Measurements from ENCODE around the gene SOST.

Gene SOST

DNA sequence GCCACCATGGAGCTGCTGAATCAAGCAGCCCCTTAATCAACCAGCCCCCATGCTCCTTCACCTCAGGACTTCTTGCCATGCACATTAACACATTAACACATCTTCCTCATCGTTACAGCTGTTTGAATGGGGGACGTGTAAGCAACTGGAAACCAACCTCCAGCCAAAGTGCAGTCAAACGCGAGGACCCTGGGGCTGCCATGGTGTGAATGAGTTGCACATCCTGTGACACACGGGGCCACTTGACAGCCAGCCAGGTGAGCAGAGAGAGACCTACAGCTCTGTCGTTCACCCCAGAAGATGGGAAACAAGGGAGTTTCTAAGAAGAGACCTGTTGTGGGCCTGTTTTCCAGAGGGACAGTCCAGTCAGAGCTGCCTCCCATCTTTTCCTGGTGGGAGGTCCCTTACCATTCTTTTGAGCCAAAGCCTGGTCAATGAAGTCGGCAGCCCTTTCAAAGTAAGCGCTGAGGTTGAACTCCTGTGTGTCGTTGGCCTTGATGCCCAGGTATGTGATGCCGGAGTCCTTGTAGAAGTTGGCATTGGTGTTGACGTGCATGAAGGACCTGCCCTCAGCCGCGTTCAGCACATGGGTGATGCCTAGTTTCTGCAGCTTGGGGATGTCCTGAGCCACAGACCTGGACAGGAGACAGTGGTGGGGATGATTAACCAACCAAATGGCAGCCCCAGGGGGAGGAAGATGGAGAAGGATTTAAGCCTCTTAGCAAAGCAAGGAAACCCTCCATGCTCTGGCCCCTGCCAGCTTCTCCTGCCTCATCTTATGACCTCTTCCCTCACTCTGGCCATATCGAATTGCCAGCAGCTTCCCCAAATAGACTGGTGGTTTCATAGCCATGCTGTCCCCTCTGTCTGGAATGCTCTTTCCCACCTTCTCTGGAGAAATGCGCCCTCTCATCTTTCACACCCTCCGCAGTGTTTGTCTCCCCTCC, 16.0 kb upstream of the SOST start:
- no peak for DNase-seq

DNA sequence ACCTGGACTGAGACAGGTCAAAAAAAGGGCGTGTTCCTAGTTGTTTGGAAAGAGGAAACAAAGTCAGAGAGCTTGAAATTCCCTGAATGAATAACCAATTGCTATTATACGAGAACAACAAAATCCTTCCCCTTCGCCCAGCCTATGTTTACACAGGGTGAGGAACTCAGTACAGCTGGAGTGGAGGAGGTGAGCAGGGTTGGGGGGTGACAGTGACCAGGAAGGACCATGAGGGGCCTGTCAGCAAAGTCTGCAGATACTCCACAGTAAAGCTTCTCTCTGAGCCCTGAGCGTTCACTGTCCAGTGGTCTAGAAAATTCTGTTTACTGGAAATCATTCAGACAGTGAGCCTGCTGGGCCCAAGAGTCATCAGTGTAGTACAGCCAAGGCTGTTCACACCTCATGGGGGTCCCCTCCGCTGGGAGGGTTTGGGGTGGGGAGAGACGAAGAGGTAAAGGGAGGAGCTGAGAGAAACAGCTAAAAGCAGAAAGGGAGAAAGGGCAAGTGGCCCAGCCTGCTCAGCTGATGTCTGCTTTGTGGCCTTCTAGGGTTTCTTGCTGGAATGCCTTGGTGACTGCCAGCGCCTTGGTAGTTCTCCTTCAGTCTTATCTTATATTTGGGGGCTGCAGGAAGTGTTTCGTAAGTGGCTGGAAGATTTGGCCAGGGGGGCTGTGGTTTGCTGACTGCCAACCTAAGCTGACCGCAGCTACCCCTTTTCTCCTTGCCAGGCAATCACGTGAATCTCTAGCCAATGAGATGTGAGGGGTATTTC, 14.5 kb upstream of the SOST start:
- DNase-seq = no peak

DNA sequence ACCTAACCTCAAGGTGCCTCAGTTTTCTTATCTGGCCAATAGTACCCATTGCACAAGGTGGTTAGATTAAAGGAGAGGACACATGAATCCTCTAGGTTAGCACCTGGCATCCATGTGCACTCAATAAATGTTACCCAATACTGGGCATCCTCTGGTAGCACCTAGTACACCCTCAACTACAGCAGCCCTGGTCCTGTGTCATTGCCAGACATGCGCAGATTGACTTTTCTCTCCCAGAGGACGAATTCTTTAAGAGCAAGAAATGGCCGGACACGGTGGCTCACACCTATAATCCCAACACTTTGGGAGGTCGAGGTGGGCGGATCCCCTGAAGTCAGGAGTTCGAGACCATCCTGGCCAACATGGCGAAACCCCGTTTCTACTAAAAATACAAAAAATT, 12.9 kb upstream of the SOST start:
- no peak for DNase-seq

GRCh38 chr17:43770957-43771356, 12.4 kb upstream of the SOST start:
- no peak for DNase-seq

DNA sequence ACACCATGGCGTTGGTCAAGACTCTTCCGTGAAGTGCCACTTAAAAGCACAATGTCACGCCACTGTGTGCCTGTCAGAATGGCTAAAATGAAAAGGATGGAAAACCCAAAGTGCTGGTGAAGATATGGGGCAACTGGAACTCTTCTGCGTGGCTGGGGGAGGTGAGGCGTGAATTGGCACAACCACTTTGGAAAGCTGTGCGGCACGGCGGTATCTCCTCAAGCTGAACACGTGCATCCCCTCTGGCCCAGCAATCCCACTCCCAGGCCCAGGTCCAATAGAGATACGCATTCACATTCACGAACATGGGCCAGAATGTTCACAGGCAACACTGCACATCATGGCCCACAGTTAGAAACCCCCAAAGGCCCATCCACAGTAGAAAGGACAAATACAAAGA, 11.3 kb upstream of the SOST start:
- DNase-seq = no peak

GRCh38 chr17:43769426-43769825, 10.8 kb upstream of the SOST start:
- no peak for DNase-seq

- DNase-seq = no peak
Observed at GRCh38 chr17:43768943-43769342, 10.4 kb upstream of the SOST start.

GRCh38 chr17:43768382-43768781, 9.8 kb upstream of the SOST start:
- no peak for DNase-seq

DNA sequence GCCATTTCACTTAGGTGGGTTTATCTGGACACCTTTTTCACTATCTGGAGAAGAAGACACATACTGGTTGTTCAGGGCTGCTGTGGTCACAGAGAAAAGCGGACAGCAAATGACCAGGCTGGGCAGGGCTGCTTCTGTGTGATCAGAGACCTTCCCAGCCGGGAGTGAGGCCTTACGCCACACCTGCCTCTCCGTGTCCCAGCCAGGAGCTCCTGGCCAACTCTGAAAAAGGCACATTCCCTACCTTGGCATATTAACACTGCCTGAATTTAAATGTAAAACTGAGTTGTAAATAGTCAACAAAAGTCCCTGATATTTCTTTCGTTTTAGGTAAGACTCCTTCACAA, 9.1 kb upstream of the SOST start:
- DNase-seq = no peak

- no peak for DNase-seq
Observed at GRCh38 chr17:43767053-43767712, 8.6 kb upstream of the SOST start.

GRCh38 chr17:43766413-43767052, 7.9 kb upstream of the SOST start:
- DNase-seq = peak; percentile 9

GRCh38 chr17:43760254-43760852, 1.8 kb upstream of the SOST start:
- DNase-seq = peak; percentile 88

DNA sequence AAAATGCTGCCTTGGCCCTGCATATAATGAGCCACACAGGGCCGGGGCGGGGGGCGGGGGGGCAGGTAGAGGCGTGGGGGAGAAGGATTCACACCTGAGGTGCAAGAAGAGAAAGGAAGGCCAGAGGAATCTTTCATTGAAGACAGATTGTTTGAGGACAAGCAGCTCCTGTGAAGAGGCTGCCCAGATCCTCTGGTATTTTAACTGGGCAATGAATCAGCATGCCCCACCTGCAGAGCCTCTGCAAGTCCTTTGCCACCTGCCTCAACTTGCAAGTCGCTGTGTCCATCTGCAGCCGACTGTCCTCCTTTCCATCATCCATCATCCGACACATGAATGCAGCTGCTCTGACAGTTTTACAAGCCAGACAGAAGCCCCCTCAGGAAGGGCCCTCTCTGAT, 1.2 kb upstream of the SOST start:
- DNase-seq = no peak

DNA sequence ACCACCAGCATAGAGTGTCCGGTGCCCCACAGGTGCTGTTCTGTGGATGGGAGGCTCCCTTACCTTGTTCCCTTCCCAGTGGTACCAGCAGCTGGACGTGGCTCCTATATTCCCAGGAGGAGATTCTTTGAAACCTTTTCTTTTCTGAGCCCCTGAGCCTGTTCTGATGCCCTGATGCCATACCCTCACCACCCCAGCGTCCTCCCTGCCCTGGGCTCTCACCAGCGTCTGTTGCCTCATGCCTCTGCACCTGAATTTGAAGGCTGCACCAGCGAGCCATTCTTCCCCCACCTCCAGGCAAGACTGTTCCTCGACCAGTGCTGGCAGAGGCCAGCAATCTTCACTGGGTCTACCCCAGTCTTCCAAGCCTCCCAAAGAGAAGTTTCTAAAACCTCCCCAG, 505 bp downstream of the SOST start:
- DNase-seq = no peak

GRCh38 chr17:43757171-43757660, 1.4 kb downstream of the SOST start:
- DNase-seq = no peak

- no peak for DNase-seq
Observed at GRCh38 chr17:43756201-43756600, 2.4 kb downstream of the SOST start.

DNA sequence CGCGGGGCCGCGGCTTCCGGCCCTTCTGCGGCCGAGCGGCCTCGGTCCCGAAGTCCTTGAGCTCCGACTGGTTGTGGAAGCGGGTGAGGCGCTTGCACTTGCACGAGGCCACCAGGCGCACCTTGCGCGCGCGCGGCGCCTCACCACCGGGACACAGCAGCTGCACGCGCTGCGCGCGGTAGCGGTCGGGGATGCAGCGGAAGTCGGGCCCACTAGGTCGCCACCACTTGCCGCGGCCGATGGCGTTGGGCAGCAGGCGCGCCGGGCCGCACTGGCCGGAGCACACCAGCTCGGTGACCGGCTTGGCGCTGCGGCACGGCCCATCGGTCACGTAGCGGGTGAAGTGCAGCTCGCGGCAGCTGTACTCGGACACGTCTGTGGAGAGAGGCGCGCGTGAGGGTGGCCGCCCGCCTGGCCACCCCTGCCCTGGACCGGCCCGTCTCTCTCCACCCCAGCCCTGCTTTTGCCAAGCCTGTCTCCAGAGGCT, 3.2 kb downstream of the SOST start:
- DNase-seq = peak; percentile 65

GRCh38 chr17:43754947-43755346, 3.6 kb downstream of the SOST start:
- DNase-seq = no peak

DNA sequence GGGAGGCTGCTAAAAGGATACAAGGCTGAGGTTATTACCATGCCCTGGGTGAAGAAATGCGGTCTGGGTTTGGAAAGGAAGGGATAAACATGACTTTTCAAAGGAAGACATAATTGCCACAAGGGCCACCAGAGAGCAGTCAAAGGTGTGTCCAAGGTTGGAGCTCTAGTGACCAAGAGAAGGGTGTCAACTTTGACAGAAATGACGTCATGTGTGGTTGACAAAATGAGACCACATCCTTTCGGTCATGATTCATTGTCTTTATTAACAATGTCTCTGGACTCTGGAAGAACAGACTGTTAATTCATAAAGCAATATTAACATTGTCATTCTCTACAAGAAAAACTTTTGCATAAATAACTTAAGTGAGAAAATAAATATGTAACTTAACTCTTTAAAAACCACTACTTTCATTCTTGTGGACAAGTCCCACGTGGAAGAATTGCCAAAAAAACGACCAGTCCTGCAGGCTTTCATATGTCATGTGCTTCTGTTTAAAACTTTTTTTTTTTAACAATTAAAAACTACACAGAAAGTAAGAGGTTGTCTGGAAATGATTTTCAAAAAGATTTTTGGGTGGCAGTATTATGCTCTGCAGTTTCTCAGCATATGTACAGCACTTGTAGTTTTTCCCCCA, 5.0 kb downstream of the SOST start:
- DNase-seq = no peak

- no peak for DNase-seq
Observed at GRCh38 chr17:43750153-43750552, 8.4 kb downstream of the SOST start.

- DNase-seq = no peak
Observed at GRCh38 chr17:43745541-43745940, 13.1 kb downstream of the SOST start.

- no peak for DNase-seq
Observed at GRCh38 chr17:43741636-43742035, 17.0 kb downstream of the SOST start.
